ENCODE data around the gene NLRP8. TPM values are rescaled to one million over a fixed set of nuclear protein-coding genes. Genes with fewer than 3 reads are reported as not detected.

Gene NLRP8
- total RNA-seq, 4 donors from 2014 or later: not detected

DNA sequence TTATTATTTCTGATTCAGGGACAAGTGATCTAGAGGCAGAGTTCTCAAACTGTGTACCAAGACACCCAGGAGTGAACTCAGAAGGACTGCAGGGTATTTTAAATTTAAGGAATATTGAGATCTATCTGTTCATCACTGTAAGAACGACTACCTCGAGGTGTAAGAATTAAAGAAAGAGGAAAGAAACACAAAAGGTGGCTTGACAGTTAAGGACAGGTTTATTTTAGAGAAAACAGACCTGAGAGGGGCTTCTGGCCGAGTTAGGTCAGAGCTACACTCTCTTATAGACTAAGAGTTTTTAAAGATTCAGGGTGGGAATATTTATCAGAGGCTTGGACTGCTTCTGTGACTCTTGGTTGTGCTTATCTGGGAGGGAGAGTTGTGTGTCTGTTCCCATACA lies 26.4 kb downstream of the NLRP8 start:
- no peak overlapping the region for H3K4me3 ChIP-seq
- H3K36me3 ChIP-seq: no peaks in the 10 kb centered on the region
- no peak for TF ChIP-seq POLR2A (IDR thresholded peaks at IDR 0.05)
- TF ChIP-seq CTCF (IDR thresholded peaks at IDR 0.05): no peak
- no peaks in the 10 kb centered on the region for H3K4me1 ChIP-seq
- intact Hi-C loops (cut with DNase I; ENCODE audit: low total_unique reads): no loop called here
- H3K27ac ChIP-seq: no peak overlapping the region
- DNase-seq: no peak
- no peaks in the 10 kb centered on the region for H3K9me3 ChIP-seq
- no peaks in the 10 kb centered on the region for H3K27me3 ChIP-seq

GRCh38 chr19:55980415-55980814 lies 32.8 kb downstream of the NLRP8 start:
- Histone ChIP-seq H3K9me3 (no peaks in the 10 kb centered on the region), H3K4me1 (no peaks in the 10 kb centered on the region), H3K4me3 (no peak overlapping the region), H3K36me3 (no peaks in the 10 kb centered on the region), H3K27me3 (no peaks in the 10 kb centered on the region), H3K27ac (no peak overlapping the region)
- TF ChIP-seq CTCF (IDR thresholded peaks at IDR 0.05) (no peak), POLR2A (IDR thresholded peaks at IDR 0.05) (no peak)
- intact Hi-C loops (cut with DNase I; ENCODE audit: low total_unique reads): no loop called here
- no peak for DNase-seq

DNA sequence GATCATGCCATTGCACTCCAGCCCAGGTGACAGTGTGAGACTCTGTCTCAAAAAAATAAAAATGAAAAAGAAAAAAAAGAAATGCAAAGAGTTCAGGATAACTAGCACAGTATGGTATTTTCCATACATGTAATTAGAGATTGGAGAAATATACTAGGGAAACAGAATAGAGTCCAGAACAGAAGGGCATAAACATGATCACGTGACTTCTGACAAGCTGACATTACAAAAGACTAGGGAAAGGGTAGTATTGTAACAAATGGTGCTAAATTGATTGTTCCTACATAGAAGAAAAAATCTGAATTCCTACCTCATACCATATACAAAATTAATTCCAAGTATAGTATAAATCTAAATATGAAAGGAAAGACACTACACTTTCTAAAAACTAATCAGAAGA lies 37.6 kb downstream of the NLRP8 start:
- Histone ChIP-seq H3K4me3 (no peak overlapping the region), H3K36me3 (no peaks in the 10 kb centered on the region), H3K27me3 (no peaks in the 10 kb centered on the region), H3K27ac (no peak overlapping the region), H3K4me1 (no peaks in the 10 kb centered on the region), H3K9me3 (no peaks in the 10 kb centered on the region)
- no peak for DNase-seq
- TF ChIP-seq POLR2A (IDR thresholded peaks at IDR 0.05) (no peak), CTCF (IDR thresholded peaks at IDR 0.05) (no peak)
- intact Hi-C loops (cut with DNase I; ENCODE audit: low total_unique reads): no loop called here

- H3K4me1 ChIP-seq: no peaks in the 10 kb centered on the region
- TF ChIP-seq POLR2A (IDR thresholded peaks at IDR 0.05) (no peak), CTCF (IDR thresholded peaks at IDR 0.05) (no peak)
- no peak within 1 kb of the TSS for H3K27ac ChIP-seq
- H3K4me3 ChIP-seq: no peak within 1 kb of the TSS
- no peaks in the 10 kb centered on the region for H3K27me3 ChIP-seq
- no peak for DNase-seq
- intact Hi-C loops (cut with DNase I; ENCODE audit: low total_unique reads): no loop called here
- H3K9me3 ChIP-seq: no peaks in the 10 kb centered on the region
- no peaks in the 10 kb centered on the region for H3K36me3 ChIP-seq
Observed at GRCh38 chr19:55986487-55986886, 38.9 kb downstream of the NLRP8 start, which contains the start of gene NLRP5. Gene NLRP5, plus strand, starts transcription at chr19:55986775.

DNA sequence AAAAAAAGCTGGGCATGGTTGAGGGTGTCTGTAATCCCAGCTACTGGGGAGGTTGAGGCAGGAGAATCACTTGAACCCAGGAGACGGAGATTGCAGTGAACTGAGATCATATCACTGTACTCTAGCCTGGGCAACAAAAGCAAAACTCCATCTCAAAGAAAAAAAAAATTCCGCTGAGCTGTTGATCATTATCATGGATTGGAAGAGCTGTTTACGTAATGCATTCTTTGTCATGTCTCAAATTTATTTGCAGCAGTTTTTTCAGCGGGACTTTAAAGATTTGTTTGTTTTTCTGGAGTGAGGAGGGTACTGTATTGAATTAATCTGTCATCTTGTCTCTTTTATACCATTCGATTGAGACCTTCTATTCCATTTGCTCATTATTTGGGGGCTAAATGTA lies 43.2 kb downstream of the NLRP8 start:
- Histone ChIP-seq H3K4me3 (no peak overlapping the region), H3K27me3 (no peaks in the 10 kb centered on the region), H3K9me3 (no peaks in the 10 kb centered on the region), H3K4me1 (no peaks in the 10 kb centered on the region), H3K27ac (no peak overlapping the region), H3K36me3 (no peaks in the 10 kb centered on the region)
- DNase-seq: no peak
- intact Hi-C loops (cut with DNase I; ENCODE audit: low total_unique reads): no loop called here
- TF ChIP-seq POLR2A (IDR thresholded peaks at IDR 0.05) (no peak), CTCF (IDR thresholded peaks at IDR 0.05) (no peak)
